HepG2 (cell line): ENCODE results near the gene FAM32A. TPM values are rescaled to one million over a fixed set of nuclear protein-coding genes. Genes with fewer than 3 reads are reported as not detected.

ENCODE experiments used
- ARNT2 ChIP-seq: sonication (generic); formaldehyde crosslinking; IDR thresholded peaks from 2 replicates; pipeline ENCODE4 v1.8.0; 2022; ENCODE audit warnings: mild to moderate bottlenecking, low read depth, missing genetic modification reagents, moderate library complexity
- CCAR2 ChIP-seq: fragments of 200-400 bp; formaldehyde crosslinking; optimal IDR thresholded peaks from 2 replicates; pipeline ENCODE3; 2018; ENCODE audit warnings: low read depth, mild to moderate bottlenecking, low read length, moderate library complexity
- EHMT2 ChIP-seq: fragments of 200-600 bp; sonication (generic); IDR thresholded peaks from 2 replicates; pipeline ENCODE4 v1.7.0; 2017; ENCODE audit warnings: antibody characterized with exemption, low read depth, low read length, borderline replicate concordance
- HNRNPH1 ChIP-seq: fragments of 200-400 bp; formaldehyde crosslinking; optimal IDR thresholded peaks from 2 replicates; pipeline ENCODE3; 2017; ENCODE audit warnings: mild to moderate bottlenecking, low read depth, low read length
- ISX ChIP-seq: sonication (generic); formaldehyde crosslinking; conservative IDR thresholded peaks from 2 replicates; pipeline ENCODE4 v1.5.0; 2020; ENCODE audit warnings: missing genetic modification reagents
- KLF15 ChIP-seq: sonication (generic); formaldehyde crosslinking; IDR thresholded peaks from 2 replicates; pipeline ENCODE4 v1.8.1; 2023; ENCODE audit warnings: borderline replicate concordance, mild to moderate bottlenecking, inconsistent platforms, missing genetic modification reagents, mixed read lengths
- LRRFIP1 ChIP-seq: sonication (generic); formaldehyde crosslinking; conservative IDR thresholded peaks from 2 replicates; pipeline ENCODE4 v1.4.0; 2020; ENCODE audit warnings: missing genetic modification reagents
- MAFK ChIP-seq, 2 experiments: IDR thresholded peaks in 1 of 2; conservative IDR thresholded peaks in 1 of 2; 2 replicates each; pipeline ENCODE4 v1.6.1; 2011; ENCODE audit warnings: improper control_type of control experiment in 2 of 2, low read length in 2 of 2
- MYNN ChIP-seq: sonication (generic); formaldehyde crosslinking; IDR thresholded peaks from 2 replicates; pipeline ENCODE4 v1.4.0; 2020; ENCODE audit warnings: mild to moderate bottlenecking, low read depth, missing genetic modification reagents
- ZBTB20 ChIP-seq: sonication (generic); formaldehyde crosslinking; IDR thresholded peaks from 2 replicates; pipeline ENCODE4 v1.8.1; 2023; ENCODE audit warnings: missing genetic modification reagents, low read depth, mild to moderate bottlenecking, borderline replicate concordance
- ZFP36L1 ChIP-seq: sonication (generic); formaldehyde crosslinking; IDR thresholded peaks from 2 replicates; pipeline ENCODE4 v1.8.0; 2022; ENCODE audit warnings: mild to moderate bottlenecking, missing genetic modification reagents, moderate library complexity
- ZFP62 ChIP-seq: sonication (generic); formaldehyde crosslinking; IDR thresholded peaks from 2 replicates; pipeline ENCODE4 v1.4.0; 2020; ENCODE audit warnings: missing genetic modification reagents
- ZKSCAN1 ChIP-seq: fragments of 150-350 bp; IDR thresholded peaks from 2 replicates; pipeline ENCODE4 v1.6.1; 2014; ENCODE audit warnings: low read length
- ZNF225 ChIP-seq: sonication (generic); formaldehyde crosslinking; IDR thresholded peaks from 2 replicates; pipeline ENCODE4 v1.4.0; 2020; ENCODE audit warnings: mild to moderate bottlenecking, missing genetic modification reagents
- ZNF24 ChIP-seq: fragments of 450-650 bp; IDR thresholded peaks from 2 replicates; pipeline ENCODE4 v1.6.1; 2017; ENCODE audit warnings: antibody characterized with exemption, mild to moderate bottlenecking
- ZNF276 ChIP-seq: sonication (generic); formaldehyde crosslinking; IDR thresholded peaks from 2 replicates; pipeline ENCODE4 v1.4.0; 2020; ENCODE audit warnings: mild to moderate bottlenecking, low read depth, missing genetic modification reagents
- ZNF451 ChIP-seq: sonication (generic); formaldehyde crosslinking; IDR thresholded peaks from 2 replicates; pipeline ENCODE4 v1.5.0; 2020; ENCODE audit warnings: mild to moderate bottlenecking, missing genetic modification reagents
- ZNF609 ChIP-seq: sonication (generic); formaldehyde crosslinking; IDR thresholded peaks from 2 replicates; pipeline ENCODE4 v1.4.0; 2020; ENCODE audit warnings: mild to moderate bottlenecking, missing genetic modification reagents, borderline replicate concordance
- ZNF660 ChIP-seq: sonication (generic); formaldehyde crosslinking; IDR thresholded peaks from 2 replicates; pipeline ENCODE4 v1.5.1; 2020; ENCODE audit warnings: mild to moderate bottlenecking, low read depth, missing genetic modification reagents, borderline replicate concordance
- ZNF775 ChIP-seq: sonication (generic); formaldehyde crosslinking; IDR thresholded peaks from 2 replicates; pipeline ENCODE4 v1.4.0; 2020; ENCODE audit warnings: missing genetic modification reagents, mild to moderate bottlenecking, moderate library complexity, borderline replicate concordance
- ZSCAN12 ChIP-seq: sonication (generic); formaldehyde crosslinking; IDR thresholded peaks from 2 replicates; pipeline ENCODE4 v1.9.0; 2021; ENCODE audit warnings: mild to moderate bottlenecking, missing genetic modification reagents
- polyA plus RNA-seq, 8 experiments: library from polyadenylated mRNA; depleted of rRNA in 3 of 8; stranded (reverse) in 7 of 8; unstranded in 1 of 8; fragments of >200 nt; fragmentation: Illumina TruSeq in 4 of 8; extraction: Trizol in 4 of 8; gene quantifications; 2 replicates each; pipeline versions ENCODE4 v1.2.1 to v1.2.3, GENCODE V29; 2011 to 2016; ENCODE audit warnings: low read depth in 4 of 8, missing spikeins in 1 of 8, mixed read lengths in 1 of 8; ENCODE audit not compliant: insufficient read depth in 1 of 8
- total RNA-seq, 5 experiments: library from RNA; depleted of rRNA; stranded (reverse); fragments of >200 nt; fragmentation: Illumina TruSeq; extraction: Trizol; gene quantifications; 2 replicates each; pipeline ENCODE4 v1.2.3, GENCODE V29; 2016; ENCODE audit warnings: low read depth in 1 of 5

FAM32A gene
- total and polyA plus RNA-seq, 2 of the 13 experiments (the other 11 are each of a cell fraction or from before 2014, with no cell fraction given), result 85.8 to 86.2 TPM

- TF ChIP-seq EHMT2 (no peak), CCAR2 (no peak), ZSCAN12 (CRISPR knock-in tag) (0 out of 2 replicates have a peak, but pooled peaks have one; percentile 26), ISX (no peak), ARNT2 (CRISPR knock-in tag) (no peak), MAFK (conservative IDR thresholded peaks at IDR 0.05 in 1 of 2, IDR thresholded peaks at IDR 0.05 in 1 of 2; ENCODE audit: low read length in 2 of 2) (no peak), MYNN (CRISPR knock-in tag) (no peak), ZNF775 (no peak), ZNF225 (CRISPR knock-in tag) (no peak), ZNF609 (CRISPR knock-in tag) (0 out of 2 replicates have a peak, but pooled peaks have one; percentile 32), ZNF24 (no peak), ZKSCAN1 (no peak), KLF15 (CRISPR knock-in tag) (no peak), ZBTB20 (no peak), ZFP62 (no peak), LRRFIP1 (no peak), ZNF451 (CRISPR knock-in tag) (no peak; the same call in 1 of the 2 replicates), ZNF660 (CRISPR knock-in tag) (no peak), ZFP36L1 (CRISPR knock-in tag) (no peak), HNRNPH1 (no peak), ZNF276 (CRISPR knock-in tag) (peak; percentile 39; the same call in 1 of the 2 replicates)
Measured at GRCh38 chr19:16197622-16198369, 12.6 kb downstream of the FAM32A start, which contains the start of gene AP1M1 (continued).
